Esophagus muscularis mucosa (tissue), 3 donors: ENCODE results near the gene MTUS2.

ENCODE experiments used
- CTCF ChIP-seq, 3 experiments: fragments of 200-600 bp in 2 of 3; fragments of 450-650 bp in 1 of 3; sonication (generic) in 2 of 3; IDR thresholded peaks; one replicate each; pipeline ENCODE4 v1.5.1; 2017 to 2019; ENCODE audit warnings: antibody characterized with exemption in 3 of 3, mild to moderate bottlenecking in 2 of 3, moderate library complexity in 1 of 3
- POLR2A ChIP-seq: fragments of 450-650 bp; IDR thresholded peaks from one replicate; pipeline ENCODE4 v1.6.1; 2017; ENCODE audit warnings: antibody characterized with exemption, moderate library complexity, mild to moderate bottlenecking, low read depth

- TF ChIP-seq POLR2A (no peak), CTCF (IDR thresholded peaks at IDR 0.05) (no peak)
These were observed 660.9 kb downstream of the MTUS2 start for GRCh38 chr13:29480893-29481525.
